ENCODE measurements around the gene ZCCHC7. TPM values are rescaled to one million over a fixed set of nuclear protein-coding genes. Genes with fewer than 3 reads are reported as not detected.

The ZCCHC7 gene
- total RNA-seq, 1 experiment from 2014 or later: 17.1 TPM

DNA sequence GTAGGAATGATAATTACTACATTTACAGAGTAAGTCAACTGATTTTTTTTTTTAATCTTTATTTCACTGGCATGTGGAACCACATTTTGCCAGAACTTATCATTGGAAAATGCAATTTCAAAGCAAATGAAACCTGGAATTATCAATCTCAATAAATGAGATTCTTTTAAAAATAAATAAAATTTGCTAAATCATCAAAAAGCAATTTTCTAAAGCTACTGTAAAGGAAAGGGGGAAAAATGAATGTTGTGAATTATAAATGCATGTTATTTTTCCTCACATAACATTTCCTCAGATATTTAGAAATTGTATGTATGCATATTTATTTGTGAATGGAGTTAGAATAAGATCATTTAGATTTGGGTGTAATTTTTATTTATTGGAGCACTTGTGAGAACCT lies 212.2 kb downstream of the ZCCHC7 start:
- no peak for DNase-seq (ENCODE audit: low read depth)

DNA sequence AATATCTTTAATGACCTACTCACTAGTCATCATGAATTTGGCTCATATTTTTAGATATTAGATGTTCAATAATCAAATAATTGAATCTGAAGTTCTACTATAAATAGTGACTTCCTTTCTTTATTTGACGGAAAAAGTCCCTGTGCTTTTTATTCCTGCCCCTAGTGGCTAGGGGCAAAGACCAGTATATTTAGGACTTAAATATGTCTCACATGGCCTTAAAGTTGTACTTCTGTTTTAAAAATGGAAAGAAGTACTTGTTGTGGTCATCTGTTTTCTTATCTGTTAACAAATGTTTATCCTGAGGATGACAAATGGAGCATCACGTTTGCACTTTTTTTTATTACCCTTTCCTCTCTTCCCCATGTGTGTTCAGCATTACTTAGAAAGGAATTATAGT lies 212.9 kb downstream of the ZCCHC7 start:
- no peak for DNase-seq (ENCODE audit: low read depth)

DNA sequence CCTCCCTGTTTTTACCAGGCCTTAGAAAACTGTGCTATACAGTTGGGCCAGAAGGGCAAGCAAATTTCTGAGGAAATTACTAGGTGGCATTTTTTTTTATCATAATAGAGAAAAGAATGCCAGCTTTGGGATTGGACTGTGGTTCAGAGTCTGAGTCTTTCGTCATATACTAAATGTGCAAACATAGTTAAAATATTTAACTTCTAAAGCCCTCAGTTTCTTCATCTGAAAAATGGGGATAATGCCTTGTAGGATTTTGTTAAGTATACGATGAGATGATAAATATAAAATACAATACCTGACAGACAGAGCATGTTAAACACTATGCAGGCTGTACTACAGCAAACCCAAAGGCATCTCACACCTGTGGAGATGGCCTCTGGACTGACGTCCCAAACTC lies 214.9 kb downstream of the ZCCHC7 start:
- no peak for DNase-seq (ENCODE audit: low read depth)

DNA sequence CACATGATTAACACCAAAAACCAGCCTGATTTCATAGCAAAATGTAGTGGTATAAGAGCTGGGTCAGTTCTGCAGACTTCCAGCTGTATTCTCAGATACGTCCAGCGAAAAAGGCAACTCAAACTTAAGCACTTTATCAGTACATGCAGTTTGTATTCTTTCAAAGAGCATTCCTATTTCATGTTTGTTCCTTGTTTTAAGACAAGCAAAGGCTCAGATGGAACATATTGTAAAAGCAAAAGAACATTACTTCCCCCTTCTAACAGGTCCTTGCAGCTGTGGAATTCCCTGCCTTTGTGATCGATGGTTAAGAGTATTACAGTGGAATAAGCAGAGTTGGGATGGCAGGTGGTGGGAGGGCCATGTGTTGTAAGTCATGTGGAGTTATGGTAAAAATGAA lies 215.8 kb downstream of the ZCCHC7 start:
- DNase-seq (ENCODE audit: low read depth): no peak

DNA sequence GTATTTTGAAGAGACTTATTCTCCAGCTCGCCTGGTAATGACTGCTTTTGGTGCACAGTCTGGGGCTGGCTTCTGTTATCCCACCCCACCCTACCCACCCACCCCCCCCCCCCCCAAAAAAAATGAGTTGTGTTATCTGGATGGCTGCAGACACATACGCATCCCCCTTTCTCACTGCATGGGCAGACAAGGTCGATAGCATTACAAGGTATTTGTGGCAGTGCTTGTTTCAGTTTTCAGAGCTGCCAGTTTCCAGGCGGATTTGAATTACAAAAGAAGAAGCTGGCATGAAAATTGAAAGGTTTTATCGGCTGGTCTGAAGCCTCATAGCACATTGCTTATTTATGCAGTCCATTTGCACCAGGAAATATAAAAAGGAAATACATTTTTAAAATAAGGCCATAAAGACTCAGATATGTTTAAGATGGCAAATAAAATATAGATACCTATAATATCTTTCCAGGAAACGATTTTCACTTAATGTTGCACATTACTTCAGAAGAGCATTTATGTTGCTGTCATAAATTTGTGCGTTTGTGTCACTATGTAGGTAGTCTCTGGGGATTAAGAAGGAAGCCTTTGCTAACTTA lies 217.0 kb downstream of the ZCCHC7 start:
- no peak for DNase-seq (ENCODE audit: low read depth)

DNA sequence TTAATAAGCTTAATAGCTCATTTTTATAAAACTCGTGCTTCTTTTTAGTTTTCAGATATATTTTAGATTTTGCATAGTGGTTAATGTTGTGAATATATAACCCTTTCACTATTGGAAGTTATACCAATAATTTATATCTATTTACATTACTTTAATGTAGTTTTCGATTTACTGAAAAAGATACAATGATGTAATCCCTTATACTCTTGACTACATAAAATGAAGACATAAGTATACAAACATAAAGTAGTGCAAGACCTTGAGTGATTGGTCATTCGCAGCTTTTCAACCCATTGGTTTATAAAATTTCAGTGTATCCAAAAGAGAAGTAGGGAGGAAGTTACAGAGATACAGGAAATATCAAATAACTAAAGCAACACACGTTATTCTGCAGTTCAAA lies 217.8 kb downstream of the ZCCHC7 start:
- no peak for DNase-seq (ENCODE audit: low read depth)

DNA sequence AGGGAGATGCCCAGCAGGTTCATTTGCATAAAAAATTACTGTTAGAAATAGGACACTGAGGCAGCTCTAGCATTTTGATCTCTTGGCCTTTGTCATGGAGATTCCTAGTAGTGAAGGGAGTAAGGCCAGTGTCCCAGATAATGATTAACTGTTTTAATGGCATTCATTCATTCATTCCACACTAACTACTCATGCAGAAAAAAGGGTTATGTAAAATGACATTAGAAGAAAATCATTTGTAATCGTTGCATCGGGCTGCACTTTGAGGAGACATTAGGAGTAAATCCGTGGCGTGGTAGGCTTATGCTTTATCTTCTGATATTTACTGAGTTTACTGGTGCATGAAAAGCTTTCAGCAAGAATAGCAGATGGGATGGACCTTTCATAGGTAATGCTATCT lies 219.5 kb downstream of the ZCCHC7 start:
- DNase-seq (ENCODE audit: low read depth): no peak

DNA sequence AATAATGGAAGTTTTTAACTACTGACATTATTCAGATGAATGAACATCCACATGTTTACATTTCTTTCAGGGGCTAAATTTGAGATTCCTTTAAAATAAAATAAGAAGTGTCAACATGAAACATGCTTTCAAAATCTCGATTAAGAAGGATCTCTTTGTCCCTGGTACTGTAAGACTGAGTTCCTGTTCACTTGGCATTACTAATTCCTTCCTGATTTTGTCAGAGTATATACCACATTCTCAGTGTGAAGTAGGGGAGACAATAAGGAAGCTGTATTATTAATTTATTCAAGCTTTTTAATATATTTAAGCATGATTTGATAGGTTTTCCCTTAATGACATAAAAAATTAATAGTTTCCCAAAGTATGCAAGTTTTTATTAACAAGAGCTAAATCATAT lies 220.6 kb downstream of the ZCCHC7 start:
- no peak for DNase-seq (ENCODE audit: low read depth)

DNA sequence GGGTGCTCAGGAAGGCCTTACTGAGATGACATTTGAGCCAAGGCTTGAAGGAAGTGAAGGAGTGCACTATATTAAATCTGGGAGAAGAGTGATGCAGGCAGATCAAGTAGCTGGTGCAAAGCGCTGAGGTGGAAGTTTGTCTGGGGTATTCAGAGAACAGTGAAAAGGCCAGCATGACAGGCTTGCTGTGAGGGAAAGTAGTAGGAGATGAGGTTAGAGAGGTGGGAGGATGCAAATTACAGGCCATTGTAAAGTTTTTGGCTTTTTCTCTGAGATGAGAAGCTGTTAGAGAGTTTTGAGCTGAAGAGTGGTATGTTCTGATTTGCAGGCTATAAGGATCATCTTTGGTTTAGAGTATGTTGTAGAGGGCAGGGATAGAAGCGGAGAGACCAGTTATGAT lies 221.3 kb downstream of the ZCCHC7 start:
- DNase-seq (ENCODE audit: low read depth): no peak

DNA sequence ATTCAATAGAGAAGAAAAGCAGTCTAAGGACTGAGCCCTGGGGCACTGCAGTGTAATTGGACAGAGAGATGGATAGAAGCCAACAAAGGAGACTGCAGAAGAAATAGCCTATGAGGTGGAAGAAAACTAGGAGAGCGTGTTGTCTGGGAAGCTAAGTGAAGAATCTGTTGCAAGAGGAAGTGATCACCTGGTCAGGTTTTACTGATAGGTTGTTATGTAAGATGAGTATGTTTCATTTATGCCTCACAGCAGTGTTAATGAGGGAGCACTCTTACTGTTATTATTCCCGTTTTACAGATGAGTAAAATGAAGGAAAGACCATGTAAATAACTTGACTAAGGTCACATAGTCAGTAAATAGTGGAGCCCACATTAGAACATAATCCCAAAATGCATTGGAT lies 222.1 kb downstream of the ZCCHC7 start:
- DNase-seq (ENCODE audit: low read depth): no peak

DNA sequence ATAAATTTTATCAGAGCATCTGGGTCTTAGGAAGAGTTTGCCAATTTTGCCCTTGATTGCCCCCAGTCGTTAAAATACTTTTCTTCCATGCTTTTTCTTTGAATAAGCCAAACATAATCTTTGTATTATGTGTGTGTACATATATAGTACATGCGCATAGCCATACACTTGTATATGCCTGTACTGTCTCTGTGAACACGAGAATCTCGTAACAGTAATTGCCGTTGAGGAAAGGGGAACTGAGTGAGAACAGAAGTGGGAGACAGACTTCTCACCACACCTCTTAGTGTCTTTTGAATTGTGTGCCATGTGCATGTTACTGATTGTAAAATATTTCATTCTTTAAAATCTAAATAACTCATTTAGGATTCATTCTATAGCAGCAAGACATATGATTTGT lies 222.5 kb downstream of the ZCCHC7 start:
- no peak for DNase-seq (ENCODE audit: low read depth)

DNA sequence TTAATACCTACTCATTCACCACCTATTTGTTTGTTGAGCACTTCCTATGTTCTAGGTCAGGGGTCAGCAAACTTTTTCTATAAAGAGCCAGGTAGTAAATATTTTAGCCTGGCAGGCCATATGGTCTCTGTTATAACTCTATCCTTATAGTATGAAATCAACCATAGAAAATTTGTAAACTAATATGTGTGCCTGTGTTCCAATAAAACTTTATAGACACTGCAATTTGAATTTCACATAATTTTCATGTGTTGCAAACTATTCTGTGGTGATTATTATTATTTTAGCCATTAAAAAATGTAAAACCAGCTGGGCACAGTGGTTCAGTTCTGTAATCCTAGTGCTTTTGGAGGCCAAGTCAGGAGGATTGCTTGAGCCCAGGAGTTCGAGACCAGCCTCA lies 223.3 kb downstream of the ZCCHC7 start:
- DNase-seq (ENCODE audit: low read depth): no peak

DNA sequence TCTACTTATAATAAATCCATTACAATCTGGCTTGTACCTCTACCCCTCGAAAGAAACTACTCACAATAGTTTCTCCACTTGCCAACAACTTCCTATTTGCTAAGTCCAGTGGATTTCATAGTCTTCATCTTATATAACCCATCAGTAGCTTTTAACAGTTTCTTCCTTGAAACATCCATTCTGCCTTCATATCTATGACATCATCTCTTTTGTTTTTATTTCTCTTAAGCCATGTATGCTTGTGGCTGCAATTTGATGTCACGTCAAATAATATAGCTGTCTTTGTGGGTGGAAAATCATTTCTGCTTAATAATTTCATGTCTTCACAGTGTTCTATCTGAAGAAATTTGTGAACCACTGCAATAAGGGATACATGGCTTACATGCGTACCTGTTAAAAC lies 224.7 kb downstream of the ZCCHC7 start:
- DNase-seq (ENCODE audit: low read depth): no peak

DNA sequence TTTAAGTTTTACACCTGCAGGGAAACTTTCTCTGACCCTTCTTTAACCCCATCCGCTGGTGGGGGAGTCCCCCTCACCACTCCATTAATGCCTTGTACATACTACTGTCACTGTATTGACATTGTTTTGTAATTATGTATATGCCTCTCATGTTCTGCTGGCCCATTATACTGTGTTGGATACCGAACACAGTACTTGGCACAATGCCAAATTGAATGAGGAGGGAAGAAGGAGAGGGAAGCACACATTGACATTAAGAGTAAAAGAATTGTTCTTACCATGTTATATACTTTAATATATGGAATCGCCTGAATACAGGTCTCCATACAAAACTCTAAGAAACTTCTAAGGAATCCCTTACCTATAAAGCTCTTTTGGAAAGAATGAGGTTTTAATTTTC lies 228.5 kb downstream of the ZCCHC7 start:
- no peak for DNase-seq (ENCODE audit: low read depth)

DNA sequence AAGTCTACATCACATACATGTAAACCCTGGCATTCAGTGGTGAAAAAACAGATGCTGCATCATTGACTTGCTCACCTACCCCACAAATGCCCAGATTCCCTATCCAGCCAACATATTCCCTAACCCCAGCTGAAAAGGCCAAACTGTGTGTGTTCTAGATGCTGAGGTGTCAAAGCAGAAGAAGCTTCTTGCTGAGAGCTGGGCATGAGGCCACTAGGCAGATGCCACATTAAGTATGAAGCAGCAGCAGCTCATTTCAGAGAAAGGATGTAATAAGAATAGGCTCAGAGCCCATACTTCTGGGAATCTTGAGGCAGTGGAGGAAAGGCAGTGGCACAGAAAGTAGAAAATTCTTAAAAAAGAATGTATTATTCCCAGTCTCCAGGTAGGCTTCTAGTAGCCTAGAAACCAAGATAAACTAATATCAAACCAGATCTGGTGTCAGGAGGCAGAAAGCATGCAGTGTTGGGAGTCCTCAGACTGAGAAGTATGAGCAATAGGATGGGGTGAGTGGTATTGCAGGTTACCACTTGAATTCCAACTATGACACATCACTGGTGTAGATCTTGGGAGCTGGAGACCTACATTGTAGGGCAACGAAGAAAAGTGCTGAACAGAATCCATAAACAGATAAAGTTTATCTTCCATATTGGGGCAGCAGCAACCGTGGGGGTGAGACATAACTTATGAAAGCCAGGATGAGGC lies 230.3 kb downstream of the ZCCHC7 start:
- DNase-seq (ENCODE audit: low read depth): peak; percentile 62

DNA sequence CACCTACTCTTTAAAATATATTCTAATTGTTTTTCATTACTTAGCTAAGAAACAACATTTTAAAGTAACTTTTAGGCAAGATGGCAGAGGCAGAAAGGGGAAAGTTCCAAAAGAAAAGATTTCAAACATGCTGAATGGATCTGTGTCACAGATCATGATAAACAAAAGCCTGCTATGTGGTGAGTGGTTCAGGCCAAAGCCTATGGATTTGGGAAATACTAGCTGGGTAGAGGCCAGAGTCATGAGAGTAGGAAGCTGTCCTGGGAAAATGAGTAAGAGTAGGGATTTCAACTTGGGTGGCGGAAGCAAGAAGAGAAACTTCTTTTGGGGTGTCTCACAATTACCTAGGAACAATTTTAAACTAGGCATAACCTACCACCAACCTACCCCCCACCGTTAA lies 233.4 kb downstream of the ZCCHC7 start:
- DNase-seq (ENCODE audit: low read depth): no peak

DNA sequence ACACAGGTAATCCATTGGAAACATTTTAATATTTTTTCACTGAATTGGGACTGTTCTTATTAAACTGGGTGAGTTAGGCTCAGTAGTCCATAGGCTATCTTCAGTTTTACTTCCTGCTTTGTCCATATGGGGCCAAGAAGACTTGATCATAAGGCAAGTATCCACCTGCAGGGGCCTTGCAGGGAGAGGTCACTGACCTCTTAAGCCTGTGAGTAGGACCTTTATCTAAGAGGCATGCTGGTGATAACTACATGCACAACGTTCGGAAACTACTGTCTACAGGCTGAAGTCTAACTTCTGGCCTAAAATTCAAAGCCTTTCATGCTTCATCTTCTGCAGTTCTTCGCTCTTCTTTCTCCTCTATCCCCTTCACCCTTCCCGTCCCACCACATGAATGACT lies 242.1 kb downstream of the ZCCHC7 start:
- DNase-seq (ENCODE audit: low read depth): no peak

DNA sequence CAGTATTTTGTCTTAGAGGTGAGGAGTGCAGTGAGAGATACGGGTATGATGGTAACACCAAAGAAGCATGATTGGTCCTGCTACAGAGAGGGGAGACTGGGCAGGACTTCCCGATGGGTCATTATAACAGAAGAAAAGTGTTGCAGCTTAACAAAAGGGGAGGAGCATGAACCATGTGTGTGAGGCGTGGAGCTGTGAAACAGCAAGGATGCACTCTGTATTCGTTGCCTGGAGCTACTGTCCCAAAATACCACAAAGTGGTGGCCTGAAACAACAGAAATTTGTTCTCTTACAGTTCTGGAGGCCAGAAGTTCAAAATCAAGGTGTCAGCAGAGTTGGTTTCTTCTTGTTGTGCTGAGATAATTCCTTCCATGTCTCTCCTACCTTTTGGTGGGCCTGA lies 242.8 kb downstream of the ZCCHC7 start:
- DNase-seq (ENCODE audit: low read depth): no peak

DNA sequence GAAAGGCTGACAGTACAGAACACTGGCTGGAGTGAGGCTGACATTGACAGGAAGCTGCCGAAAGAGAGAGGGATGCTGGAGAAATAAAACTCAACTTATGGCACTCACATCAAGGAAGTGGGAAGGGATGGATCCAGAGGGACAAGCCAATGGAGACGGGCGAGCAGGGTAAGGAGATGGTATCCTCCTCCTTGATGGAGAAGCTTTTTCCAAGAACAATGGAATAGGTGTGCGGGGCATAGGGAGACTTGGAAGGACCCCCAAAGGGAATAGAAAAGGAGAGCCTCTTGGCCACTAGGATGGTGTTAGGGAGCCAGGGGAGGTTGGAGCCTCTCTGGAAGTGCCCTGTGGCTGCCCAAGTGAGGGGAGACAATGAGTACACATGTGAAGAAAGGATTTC lies 243.8 kb downstream of the ZCCHC7 start:
- DNase-seq (ENCODE audit: low read depth): no peak

DNA sequence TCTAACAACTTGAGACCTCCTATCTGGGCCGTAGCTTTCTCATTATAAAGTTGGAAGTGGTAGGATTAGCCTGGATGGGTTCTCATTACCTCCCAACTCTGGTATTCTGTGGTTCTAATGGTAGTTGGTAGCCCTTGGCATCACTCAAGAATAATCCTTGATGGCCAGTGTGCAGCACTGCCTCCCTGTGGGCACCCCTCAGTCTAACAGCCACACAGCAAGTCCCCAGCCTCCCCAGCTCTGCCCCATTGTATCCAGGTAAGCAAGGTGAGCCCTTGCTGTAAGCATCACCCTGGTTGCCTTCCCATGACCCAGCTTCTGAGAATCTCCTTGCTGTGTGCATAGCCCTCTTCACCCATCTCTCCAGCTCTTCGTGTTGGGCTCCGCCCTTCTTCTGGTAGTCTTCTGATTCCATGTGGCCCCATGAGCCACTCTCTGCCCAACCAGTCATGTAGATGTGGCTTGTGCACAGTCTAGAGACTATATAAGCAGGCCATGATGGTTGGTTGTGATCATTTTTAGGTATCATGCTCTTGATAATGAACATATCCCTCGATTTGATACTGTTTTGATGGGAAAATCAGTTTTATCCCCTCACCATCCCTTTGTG lies 244.5 kb downstream of the ZCCHC7 start:
- no peak for DNase-seq (ENCODE audit: low read depth)

DNA sequence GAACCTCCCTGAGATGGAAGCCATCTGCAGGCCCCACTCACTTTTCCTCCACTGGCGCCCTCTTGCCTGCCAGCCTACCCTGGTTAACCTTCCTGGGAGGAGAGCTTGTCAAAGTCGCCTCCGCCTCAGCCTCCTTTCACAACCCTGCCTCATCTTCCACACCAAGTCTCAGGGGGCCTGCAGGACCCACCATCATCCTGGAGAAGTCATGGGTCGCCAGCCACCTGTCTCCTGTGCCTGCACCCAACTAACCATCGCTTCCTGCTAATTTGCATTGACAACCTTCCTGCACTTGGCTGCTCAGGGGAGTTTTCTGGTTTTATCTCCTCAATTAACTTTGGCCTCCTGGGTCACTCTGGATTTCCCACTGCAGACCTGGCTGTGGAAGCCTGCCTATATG lies 249.3 kb downstream of the ZCCHC7 start:
- DNase-seq (ENCODE audit: low read depth): no peak

DNA sequence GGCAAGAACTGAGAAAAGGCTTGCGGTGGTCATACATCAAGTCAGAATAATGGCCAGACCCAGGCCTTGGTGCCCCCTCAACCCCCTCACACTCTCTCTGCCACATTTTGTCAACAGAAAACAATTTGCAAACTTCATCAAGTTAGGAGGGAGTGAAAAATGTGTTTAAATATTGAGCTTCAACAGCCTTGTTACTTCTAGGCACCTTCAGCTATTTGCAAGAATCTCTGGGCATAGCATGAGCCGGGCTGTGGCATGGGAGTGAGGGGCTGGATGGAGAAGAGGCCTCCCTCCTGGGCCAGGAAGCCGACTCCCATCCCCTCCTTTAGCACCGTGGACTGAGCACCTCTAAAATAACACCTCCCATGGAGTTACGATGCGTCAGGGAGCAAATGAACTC lies 249.9 kb downstream of the ZCCHC7 start:
- DNase-seq (ENCODE audit: low read depth): no peak

DNA sequence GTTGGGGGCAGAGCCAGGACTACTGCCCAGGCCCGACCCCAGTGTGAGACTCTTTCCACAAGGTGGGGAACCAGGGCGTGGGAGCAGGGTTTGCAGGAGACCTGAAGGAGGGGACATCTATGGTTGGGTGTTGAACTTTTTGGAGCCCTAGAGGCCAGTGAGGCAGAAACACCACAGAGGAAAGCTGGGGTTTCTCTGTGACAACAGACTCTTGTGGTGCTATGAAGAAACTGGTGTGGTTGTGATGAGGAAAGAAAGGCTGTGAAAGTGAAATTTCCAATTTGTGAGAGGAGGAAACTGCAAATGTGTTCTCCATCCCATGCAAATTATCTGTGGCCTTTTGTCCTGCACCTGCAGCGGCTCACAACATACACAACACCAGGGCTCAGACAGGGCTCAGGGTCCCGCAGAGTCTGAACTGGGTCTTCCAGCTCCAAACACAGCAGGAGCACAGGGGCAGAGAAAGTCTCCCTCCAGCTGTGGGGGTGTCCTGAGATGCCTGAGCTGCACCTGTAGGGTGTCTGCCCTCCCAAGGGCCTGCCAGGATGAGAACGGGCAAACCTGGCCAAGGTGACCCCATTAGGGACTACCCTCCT lies 250.7 kb downstream of the ZCCHC7 start:
- DNase-seq (ENCODE audit: low read depth): no peak

Measured in HT1080 (cell line).